AG09309 (cell line): Measurements from ENCODE around the gene C10orf62.

Source experiments
- DNase-seq: peaks from one replicate; pipeline ENCODE4 v3.0.0-alpha.2; 2010; ENCODE audit warnings: low read depth
- H3K4me3 ChIP-seq: 2 replicates; pipeline ENCODE4 v1.5.1; 2011; ENCODE audit warnings: mild to moderate bottlenecking, low read depth, low read length, moderate library complexity; ENCODE audit not compliant: control insufficient read depth
- TF ChIP-seq, protein P1 (sequence below): IDR thresholded peaks from 2 replicates; pipeline ENCODE4 v1.5.1; 2011; ENCODE audit warnings: mild to moderate bottlenecking, low read depth, low read length, inconsistent platforms; ENCODE audit not compliant: insufficient read depth, control insufficient read depth; ENCODE audit errors: missing control alignments

Gene C10orf62

DNA sequence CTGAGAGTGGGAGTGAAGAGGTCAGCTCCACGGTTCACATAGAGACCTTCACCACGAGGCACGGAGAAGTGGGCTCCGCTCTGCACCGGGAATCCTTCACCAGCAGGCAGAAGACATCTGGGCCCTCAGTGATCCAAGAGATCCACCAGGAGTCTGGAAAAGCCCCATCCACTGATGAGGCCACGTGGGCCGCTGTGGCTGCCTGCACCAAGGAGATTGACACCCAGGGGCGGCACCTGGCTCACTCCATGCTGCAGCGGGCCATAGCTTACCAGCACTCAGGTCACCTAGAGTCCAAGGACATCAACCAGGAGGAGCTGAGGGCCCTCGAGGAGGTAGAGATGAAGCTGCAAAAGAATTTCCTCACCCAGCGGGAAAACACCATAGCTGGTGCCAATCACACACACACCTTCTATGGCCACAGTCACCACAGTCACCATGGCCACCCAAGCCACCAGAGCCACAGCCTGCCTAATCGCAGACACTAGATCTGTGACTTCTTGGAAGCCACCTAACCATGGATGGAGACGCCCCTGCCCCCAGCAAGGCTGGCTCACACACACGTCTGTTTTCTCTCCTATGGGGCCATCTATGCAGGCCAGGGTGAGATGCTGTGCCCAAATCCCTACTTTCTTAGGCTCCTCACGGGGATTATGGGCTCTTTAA lies 694 bp downstream of the C10orf62 start:
- TF ChIP-seq, protein P1, sequence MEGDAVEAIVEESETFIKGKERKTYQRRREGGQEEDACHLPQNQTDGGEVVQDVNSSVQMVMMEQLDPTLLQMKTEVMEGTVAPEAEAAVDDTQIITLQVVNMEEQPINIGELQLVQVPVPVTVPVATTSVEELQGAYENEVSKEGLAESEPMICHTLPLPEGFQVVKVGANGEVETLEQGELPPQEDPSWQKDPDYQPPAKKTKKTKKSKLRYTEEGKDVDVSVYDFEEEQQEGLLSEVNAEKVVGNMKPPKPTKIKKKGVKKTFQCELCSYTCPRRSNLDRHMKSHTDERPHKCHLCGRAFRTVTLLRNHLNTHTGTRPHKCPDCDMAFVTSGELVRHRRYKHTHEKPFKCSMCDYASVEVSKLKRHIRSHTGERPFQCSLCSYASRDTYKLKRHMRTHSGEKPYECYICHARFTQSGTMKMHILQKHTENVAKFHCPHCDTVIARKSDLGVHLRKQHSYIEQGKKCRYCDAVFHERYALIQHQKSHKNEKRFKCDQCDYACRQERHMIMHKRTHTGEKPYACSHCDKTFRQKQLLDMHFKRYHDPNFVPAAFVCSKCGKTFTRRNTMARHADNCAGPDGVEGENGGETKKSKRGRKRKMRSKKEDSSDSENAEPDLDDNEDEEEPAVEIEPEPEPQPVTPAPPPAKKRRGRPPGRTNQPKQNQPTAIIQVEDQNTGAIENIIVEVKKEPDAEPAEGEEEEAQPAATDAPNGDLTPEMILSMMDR, result no peak
- DNase-seq, result no peak
- H3K4me3 ChIP-seq, result no peak overlapping the region

DNA sequence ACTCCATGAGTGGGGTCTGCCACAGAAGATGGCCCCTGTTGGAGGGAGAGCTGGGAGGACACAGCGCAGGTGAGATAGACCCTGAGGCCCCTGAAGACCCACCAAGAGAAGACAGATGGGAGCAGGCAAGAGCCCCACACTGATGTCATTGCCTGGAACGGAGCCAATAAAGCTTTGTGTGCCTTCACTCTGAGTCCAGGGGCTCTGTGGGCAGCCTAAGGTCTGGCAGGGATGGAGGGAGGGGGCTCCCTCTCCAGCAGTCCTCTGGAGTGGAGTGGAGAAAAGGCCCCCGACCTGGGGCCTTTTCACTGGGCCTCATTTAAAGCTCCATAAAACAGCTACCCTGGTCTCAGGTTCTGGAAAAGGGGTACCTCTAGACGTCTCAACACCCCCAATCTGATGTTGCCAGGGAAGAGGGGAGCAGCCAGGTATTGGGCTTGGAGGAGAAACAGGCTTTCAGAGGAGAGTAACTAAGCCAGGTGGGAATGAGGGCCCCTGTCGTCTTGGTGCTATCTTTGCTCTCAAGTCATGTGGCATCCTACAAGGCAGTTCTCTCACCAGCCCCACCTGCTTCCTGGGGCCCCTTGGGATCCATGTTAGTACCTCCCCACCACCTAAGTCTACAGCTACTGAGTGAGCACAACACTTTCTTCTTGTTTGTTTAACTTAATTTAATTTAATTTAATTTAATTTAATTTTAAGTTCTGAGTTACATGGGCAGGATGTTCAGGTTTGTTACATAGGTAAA lies 1.4 kb downstream of the C10orf62 start:
- no peak for DNase-seq
- H3K4me3 ChIP-seq, result no peak overlapping the region
- TF ChIP-seq, protein P1, result no peak

GRCh38 chr10:97593421-97593820 lies 3.9 kb downstream of the C10orf62 start:
- DNase-seq, result no peak
- H3K4me3 ChIP-seq, result no peak overlapping the region
- TF ChIP-seq, protein P1, result no peak

GRCh38 chr10:97596101-97597082 lies 6.9 kb downstream of the C10orf62 start:
- peak; percentile 49 for DNase-seq
- no peak overlapping the region for H3K4me3 ChIP-seq
- TF ChIP-seq, protein P1, result no peak

GRCh38 chr10:97597778-97598177 lies 8.3 kb downstream of the C10orf62 start:
- no peak for DNase-seq
- TF ChIP-seq, protein P1, result no peak
- no peak overlapping the region for H3K4me3 ChIP-seq
